ENCODE results near the gene ZIC4.

The ZIC4 gene

DNA sequence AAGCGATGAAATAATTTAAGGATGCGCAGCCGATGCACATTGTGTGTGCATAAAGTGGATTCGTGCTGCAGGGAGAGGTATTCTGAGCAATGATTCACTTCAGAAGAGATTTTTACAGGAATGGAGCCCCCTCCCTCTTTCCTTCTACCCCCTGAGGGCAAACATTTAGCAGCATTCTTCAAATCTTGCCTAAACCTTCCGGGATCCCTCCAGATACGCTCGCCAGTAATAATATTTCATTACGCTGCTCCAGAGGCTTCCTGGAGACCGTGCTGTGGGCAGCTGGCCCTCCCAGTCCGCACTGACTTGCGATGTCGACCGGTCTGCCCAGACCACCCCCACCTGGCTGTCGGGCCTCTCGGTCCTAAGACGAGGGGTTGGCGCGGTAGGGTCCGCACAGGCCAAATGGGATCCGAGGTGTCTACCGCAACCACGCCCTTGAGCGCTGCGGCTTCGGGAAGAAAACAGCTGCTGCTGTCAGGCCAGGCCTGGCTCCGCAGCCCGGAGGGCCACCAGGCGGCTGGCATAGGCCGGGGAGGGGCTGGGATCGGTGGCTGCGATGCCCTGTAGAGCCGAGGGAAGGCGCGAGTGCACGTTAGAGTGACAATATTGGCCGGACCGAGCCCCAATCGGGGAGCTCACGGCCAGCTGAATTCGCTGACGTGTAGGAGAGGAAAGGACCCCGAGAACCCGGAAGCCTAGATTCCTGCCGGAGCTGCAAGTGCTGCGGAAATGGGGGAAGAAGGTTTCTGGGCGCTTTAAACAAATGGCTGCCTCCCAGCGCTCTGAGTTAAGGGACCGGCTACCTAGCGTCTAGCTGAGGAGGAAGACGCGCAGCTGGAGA lies 14.3 kb downstream of the ZIC4 start:
- Mint-ChIP-seq H3K4me3 (no peak overlapping the region), H3K27ac (no peak overlapping the region), H3K9me3 (peaks cover 3% of the 10 kb centered on the region), H3K4me1 (peaks cover 8% of the 10 kb centered on the region), H3K36me3 (no peaks in the 10 kb centered on the region), H3K27me3 (peaks cover 89% of the 10 kb centered on the region)
- no peak for ATAC-seq

DNA sequence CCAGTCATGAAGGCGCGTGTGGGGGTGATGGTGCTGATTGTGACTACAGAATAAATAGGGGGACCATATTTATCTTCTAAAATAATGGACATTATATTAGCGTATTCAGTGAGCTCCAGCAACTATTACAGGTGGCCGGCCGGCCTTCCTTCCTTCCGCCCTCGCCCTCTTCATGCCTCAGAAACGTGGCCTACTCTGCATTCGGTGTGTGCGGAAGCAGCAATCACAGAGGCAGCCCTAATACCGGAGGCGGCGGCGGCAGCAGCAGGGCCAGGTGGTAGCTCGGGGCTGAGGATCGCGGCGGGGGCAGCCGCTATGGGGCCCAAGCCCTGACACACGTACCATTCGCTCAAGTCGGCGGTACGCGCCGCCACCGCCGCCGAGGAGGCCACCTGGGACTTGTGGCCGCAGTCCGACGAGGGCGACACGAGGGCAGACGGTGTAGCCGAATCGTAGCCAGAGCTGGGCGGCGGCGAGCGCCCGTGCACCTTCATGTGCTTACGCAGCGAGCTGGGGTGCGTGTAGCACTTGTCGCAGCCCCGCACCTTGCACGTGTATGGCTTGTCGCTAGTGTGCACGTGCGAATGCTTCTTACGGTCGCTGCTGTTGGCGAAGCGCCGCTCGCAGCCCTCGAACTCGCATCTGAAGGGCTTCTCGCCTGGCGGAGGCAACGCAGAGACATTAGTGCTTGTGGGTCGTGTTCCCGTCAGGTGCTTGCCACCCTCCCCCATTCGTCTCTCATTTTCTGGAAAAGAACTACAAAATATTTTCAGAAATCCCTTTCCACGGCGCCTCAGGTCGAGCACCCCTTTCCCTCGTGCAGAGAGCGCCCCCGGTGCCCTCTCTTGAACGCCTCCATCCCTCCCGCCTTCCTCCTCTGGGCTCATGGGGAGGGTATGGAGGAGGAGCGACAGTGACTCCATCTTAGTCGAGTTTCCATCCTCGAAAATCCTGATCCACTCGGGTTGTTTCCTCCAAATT lies 15.5 kb downstream of the ZIC4 start:
- H3K27me3 Mint-ChIP-seq = peaks cover 94% of the 10 kb centered on the region
- no peak for ATAC-seq
- H3K4me1 Mint-ChIP-seq = peaks cover 8% of the 10 kb centered on the region
- peaks cover 3% of the 10 kb centered on the region for H3K9me3 Mint-ChIP-seq
- H3K36me3 Mint-ChIP-seq = no peaks in the 10 kb centered on the region
- H3K4me3 Mint-ChIP-seq = no peak overlapping the region
- H3K27ac Mint-ChIP-seq = no peak overlapping the region

- Mint-ChIP-seq H3K4me3 (no peak overlapping the region), H3K4me1 (peaks cover 8% of the 10 kb centered on the region), H3K36me3 (no peaks in the 10 kb centered on the region), H3K9me3 (peaks cover 3% of the 10 kb centered on the region), H3K27me3 (peaks cover 94% of the 10 kb centered on the region), H3K27ac (no peak overlapping the region)
- ATAC-seq = no peak
Observed at GRCh38 chr3:147389717-147390116, 16.6 kb downstream of the ZIC4 start.

GRCh38 chr3:147388700-147389580 lies 17.4 kb downstream of the ZIC4 start:
- H3K36me3 Mint-ChIP-seq = no peaks in the 10 kb centered on the region
- H3K4me3 Mint-ChIP-seq = no peak overlapping the region
- ATAC-seq = no peak
- H3K27ac Mint-ChIP-seq = no peak overlapping the region
- H3K27me3 Mint-ChIP-seq = peaks cover 94% of the 10 kb centered on the region
- H3K4me1 Mint-ChIP-seq = peaks cover under 1% of the 10 kb centered on the region
- peaks cover under 1% of the 10 kb centered on the region for H3K9me3 Mint-ChIP-seq

- Mint-ChIP-seq H3K4me1 (no peaks in the 10 kb centered on the region), H3K27me3 (peaks cover 95% of the 10 kb centered on the region), H3K9me3 (no peaks in the 10 kb centered on the region), H3K36me3 (no peaks in the 10 kb centered on the region), H3K4me3 (no peak overlapping the region), H3K27ac (no peak overlapping the region)
- no peak for ATAC-seq
Observed at GRCh38 chr3:147387885-147388699, 18.3 kb downstream of the ZIC4 start.

- Mint-ChIP-seq H3K27ac (no peak overlapping the region), H3K9me3 (no peaks in the 10 kb centered on the region), H3K27me3 (peaks cover 93% of the 10 kb centered on the region), H3K4me1 (no peaks in the 10 kb centered on the region), H3K4me3 (no peak overlapping the region), H3K36me3 (no peaks in the 10 kb centered on the region)
- no peak for ATAC-seq
Observed at GRCh38 chr3:147387291-147387884, 19.0 kb downstream of the ZIC4 start.

GRCh38 chr3:147385059-147386012 lies 21.0 kb downstream of the ZIC4 start:
- Mint-ChIP-seq H3K36me3 (no peaks in the 10 kb centered on the region), H3K27ac (no peak overlapping the region), H3K4me3 (no peak overlapping the region), H3K27me3 (peaks cover 90% of the 10 kb centered on the region), H3K4me1 (no peaks in the 10 kb centered on the region), H3K9me3 (no peaks in the 10 kb centered on the region)
- ATAC-seq = no peak

DNA sequence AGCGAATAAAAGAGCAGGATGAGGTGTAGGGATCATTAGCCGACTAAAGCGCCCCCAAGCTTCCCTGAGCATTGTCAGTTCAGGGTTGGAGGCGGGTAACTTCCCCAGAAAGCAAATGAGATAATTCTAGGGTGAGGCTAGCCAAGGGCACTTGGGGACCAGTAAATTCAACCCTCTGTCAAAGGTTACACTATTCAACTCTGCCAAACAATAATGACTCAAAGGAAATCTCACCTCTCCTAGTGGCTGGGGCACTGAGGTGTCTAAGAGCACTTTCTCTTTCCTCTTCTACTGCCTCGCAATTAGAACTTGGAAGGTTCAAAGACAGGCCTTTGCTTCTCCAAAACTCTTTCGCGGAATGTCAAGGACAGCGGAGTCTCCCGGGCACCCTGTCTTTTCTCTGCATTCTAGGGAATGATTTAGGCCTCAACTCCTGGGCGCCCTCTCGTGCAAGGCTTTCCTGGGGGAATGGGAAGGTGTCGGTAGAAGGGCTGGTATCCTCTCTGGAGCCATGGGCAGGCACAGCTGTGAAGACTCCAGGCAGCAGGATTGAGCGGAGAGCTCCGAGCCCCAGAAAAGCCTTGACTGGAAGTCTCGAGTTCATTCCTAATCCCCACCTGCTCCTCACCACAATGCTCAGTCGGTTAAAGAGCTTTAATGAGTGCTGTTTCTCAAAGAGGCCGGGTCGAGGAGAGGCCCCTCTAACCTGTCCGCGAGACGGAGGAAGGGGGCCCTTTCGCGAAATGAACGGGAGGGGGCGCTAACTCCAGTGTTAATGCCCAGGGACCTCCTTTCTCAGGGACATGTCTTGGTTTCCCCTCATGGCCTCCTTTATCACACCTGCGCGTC lies 21.9 kb downstream of the ZIC4 start:
- no peaks in the 10 kb centered on the region for H3K36me3 Mint-ChIP-seq
- H3K27me3 Mint-ChIP-seq = peaks cover 90% of the 10 kb centered on the region
- H3K4me3 Mint-ChIP-seq = no peak overlapping the region
- no peaks in the 10 kb centered on the region for H3K9me3 Mint-ChIP-seq
- no peak for ATAC-seq
- no peaks in the 10 kb centered on the region for H3K4me1 Mint-ChIP-seq
- no peak overlapping the region for H3K27ac Mint-ChIP-seq

GRCh38 chr3:147383617-147384016 lies 22.7 kb downstream of the ZIC4 start:
- Mint-ChIP-seq H3K36me3 (no peaks in the 10 kb centered on the region), H3K4me1 (no peaks in the 10 kb centered on the region), H3K27me3 (peaks cover 90% of the 10 kb centered on the region), H3K9me3 (no peaks in the 10 kb centered on the region), H3K27ac (no peak overlapping the region), H3K4me3 (no peak overlapping the region)
- ATAC-seq = no peak

DNA sequence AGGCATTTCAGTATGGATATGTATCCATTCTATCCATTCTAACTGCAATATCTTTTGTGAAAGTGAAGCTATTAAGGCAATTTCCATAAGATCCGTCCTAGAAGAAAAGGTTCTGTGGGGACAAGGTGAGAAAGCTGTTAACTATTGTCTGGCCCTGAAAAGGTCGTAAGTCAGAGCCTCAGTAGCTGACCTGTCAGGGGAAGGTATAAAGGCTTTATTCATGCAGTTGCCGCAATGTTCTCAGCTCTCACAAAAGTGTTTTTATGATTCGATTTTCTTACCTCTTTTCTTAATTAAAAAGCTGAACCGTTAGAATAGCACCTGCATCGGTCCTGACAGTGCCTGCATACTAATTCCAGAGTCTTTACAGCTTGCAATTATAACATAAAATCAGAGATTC lies 24.7 kb downstream of the ZIC4 start:
- ATAC-seq = no peak
- Mint-ChIP-seq H3K27ac (no peak overlapping the region), H3K9me3 (no peaks in the 10 kb centered on the region), H3K27me3 (peaks cover 86% of the 10 kb centered on the region), H3K36me3 (no peaks in the 10 kb centered on the region), H3K4me3 (no peak overlapping the region), H3K4me1 (no peaks in the 10 kb centered on the region)

DNA sequence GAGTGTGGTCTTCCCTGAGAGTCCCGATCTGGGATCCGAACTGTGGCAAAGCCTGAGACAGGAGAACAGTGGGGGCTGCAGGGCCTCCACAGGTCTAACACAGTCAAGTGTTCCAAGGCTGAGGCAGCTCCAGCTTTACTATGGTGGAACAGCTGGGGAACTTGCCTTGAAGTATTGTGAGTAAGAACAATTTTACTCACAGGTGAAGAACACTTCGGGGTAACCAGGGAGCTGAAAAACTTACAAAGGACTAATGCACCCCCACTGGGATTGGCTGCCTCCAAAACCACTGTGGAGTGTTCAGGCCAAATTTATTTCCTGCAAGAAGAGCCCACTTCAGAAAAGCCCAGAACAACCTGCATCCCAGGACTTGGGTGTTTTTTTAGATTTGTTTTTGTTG lies 25.4 kb downstream of the ZIC4 start:
- Mint-ChIP-seq H3K4me1 (no peaks in the 10 kb centered on the region), H3K9me3 (no peaks in the 10 kb centered on the region), H3K27me3 (peaks cover 80% of the 10 kb centered on the region), H3K36me3 (no peaks in the 10 kb centered on the region), H3K4me3 (no peak overlapping the region), H3K27ac (no peak overlapping the region)
- ATAC-seq = no peak

GRCh38 chr3:147380387-147380951 lies 25.9 kb downstream of the ZIC4 start:
- H3K4me3 Mint-ChIP-seq = no peak overlapping the region
- no peak for ATAC-seq
- no peaks in the 10 kb centered on the region for H3K4me1 Mint-ChIP-seq
- H3K36me3 Mint-ChIP-seq = no peaks in the 10 kb centered on the region
- no peaks in the 10 kb centered on the region for H3K9me3 Mint-ChIP-seq
- H3K27me3 Mint-ChIP-seq = peaks cover 75% of the 10 kb centered on the region
- H3K27ac Mint-ChIP-seq = no peak overlapping the region
